Mesothelial cell of epicardium (in vitro differentiated cells): ENCODE results near the gene AMPH. TPM values are rescaled to one million over a fixed set of nuclear protein-coding genes. Genes with fewer than 3 reads are reported as not detected.
"Not testable (repeated sequence)": the region's sequence is repeated elsewhere in the genome, so short reads cannot be mapped to it uniquely, and the experiment has no call there.

Experiments
- DNase-seq, 2 experiments: peaks; one replicate each; pipeline ENCODE4 v3.0.0; 2021; ENCODE audit warnings: low spot score in 2 of 2; ENCODE audit not compliant: unreplicated experiment in 2 of 2
- H3K27ac Mint-ChIP-seq: 2 replicates; pipeline ENCODE4 v1.8.0; 2021; ENCODE audit warnings: mixed read lengths
- H3K27me3 Mint-ChIP-seq: 2 replicates; pipeline ENCODE4 v1.8.0; 2021; ENCODE audit warnings: low read depth, mixed read lengths
- H3K36me3 Mint-ChIP-seq: 2 replicates; pipeline ENCODE4 v1.8.0; 2021; ENCODE audit warnings: mixed read lengths
- H3K4me1 Mint-ChIP-seq: 2 replicates; pipeline ENCODE4 v1.8.0; 2021; ENCODE audit warnings: mixed read lengths
- H3K4me3 Mint-ChIP-seq: 2 replicates; pipeline ENCODE4 v1.8.0; 2021; ENCODE audit warnings: mild to moderate bottlenecking, moderate library complexity, mixed read lengths
- H3K9me3 Mint-ChIP-seq: 2 replicates; pipeline ENCODE4 v1.8.0; 2021; ENCODE audit warnings: mixed read lengths
- total RNA-seq: library from RNA; stranded (reverse); gene quantifications from 3 replicates; pipeline ENCODE4 v1.2.1, GENCODE V29; 2021
- TF ChIP-seq, protein P1 (sequence below): fragments of 200-600 bp; sonication (generic); IDR thresholded peaks from one replicate; pipeline ENCODE4 v1.5.0; 2021; ENCODE audit warnings: antibody characterized with exemption; ENCODE audit not compliant: unreplicated experiment

The AMPH gene
- total RNA-seq, 1 donor from 2014 or later = 2.4 TPM

DNA sequence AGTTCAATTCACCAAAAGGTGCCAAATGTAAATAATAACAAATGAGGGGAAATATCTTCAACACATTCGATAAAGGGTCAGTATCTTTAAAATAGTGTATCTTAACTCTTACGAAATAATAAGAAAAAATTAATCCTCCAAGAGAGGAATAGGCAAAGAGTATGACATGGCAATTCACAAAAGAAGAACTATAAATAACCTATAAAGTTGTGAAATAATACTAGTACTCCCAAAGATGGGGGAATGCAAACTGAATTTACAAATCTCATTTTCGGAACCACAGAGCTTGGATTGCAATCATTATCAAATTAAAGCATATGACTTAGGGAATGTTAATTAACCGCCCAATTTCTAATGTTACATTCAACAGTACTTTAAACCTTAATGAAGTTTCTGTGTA is 279.6 kb downstream of the AMPH start:
- no peaks in the 10 kb centered on the region for H3K4me1 Mint-ChIP-seq
- TF ChIP-seq, protein P1, sequence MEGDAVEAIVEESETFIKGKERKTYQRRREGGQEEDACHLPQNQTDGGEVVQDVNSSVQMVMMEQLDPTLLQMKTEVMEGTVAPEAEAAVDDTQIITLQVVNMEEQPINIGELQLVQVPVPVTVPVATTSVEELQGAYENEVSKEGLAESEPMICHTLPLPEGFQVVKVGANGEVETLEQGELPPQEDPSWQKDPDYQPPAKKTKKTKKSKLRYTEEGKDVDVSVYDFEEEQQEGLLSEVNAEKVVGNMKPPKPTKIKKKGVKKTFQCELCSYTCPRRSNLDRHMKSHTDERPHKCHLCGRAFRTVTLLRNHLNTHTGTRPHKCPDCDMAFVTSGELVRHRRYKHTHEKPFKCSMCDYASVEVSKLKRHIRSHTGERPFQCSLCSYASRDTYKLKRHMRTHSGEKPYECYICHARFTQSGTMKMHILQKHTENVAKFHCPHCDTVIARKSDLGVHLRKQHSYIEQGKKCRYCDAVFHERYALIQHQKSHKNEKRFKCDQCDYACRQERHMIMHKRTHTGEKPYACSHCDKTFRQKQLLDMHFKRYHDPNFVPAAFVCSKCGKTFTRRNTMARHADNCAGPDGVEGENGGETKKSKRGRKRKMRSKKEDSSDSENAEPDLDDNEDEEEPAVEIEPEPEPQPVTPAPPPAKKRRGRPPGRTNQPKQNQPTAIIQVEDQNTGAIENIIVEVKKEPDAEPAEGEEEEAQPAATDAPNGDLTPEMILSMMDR = no peak
- no peaks in the 10 kb centered on the region for H3K27me3 Mint-ChIP-seq
- no peaks in the 10 kb centered on the region for H3K9me3 Mint-ChIP-seq
- no peak overlapping the region for H3K27ac Mint-ChIP-seq
- H3K36me3 Mint-ChIP-seq = no peaks in the 10 kb centered on the region
- no peak overlapping the region for H3K4me3 Mint-ChIP-seq
- DNase-seq = no peak

DNA sequence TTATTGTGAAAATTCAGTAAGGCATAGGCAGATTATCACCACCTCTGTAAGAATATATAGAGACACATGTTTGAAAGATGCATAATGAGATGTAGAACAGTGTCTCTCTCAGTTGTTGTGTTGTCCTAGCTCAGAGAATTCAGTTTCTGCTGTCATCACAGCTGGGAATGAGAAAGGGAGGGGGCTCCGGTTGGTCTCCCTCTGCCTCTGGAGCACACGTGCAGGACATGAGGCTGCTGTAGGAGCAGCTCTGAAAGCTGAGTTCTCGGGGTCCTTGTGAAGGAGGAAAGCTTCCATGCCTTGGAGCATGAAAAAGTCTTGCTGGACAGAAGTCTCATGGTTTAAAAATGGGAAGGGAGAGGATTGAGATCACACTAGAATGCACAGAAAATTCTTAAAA is 280.4 kb downstream of the AMPH start:
- not testable (repeated sequence) for H3K4me3 Mint-ChIP-seq, H3K36me3 Mint-ChIP-seq, H3K4me1 Mint-ChIP-seq, H3K9me3 Mint-ChIP-seq, H3K27me3 Mint-ChIP-seq, H3K27ac Mint-ChIP-seq, DNase-seq

DNA sequence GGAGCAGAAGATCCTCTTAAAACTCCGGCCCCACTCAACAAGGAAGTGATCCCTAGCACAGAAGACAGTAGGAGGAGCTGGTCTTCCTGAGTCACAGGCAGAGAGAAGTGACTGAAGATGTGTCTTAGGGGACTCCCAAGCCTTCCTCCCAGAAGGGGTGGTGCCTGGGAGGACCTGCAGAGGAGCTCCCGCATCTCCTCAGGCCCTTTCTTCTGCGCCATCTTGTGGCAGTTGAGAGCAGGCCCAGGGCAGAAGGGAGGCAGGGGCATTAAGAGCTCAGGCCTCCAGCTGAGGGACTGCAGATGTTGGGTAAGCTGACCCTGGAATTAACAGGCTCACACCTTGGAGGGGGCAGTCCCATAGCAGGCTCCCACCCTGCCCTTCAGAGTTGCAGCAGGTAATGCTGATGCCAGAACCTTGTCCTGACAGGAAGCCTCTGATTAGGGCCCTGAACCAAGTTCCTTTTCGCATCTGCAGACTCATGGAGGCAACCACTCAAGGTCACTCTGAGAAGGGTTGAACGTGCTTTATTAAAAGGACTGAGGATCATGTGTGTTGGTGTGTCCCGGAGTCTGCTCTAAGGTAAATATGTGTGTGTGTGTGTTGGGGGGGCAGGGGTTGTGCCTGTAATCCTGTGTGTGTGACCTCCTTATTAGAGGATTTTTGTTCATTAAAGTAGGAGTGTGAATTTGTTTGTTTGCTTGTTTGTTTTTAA is 281.1 kb downstream of the AMPH start:
- H3K9me3 Mint-ChIP-seq, H3K4me1 Mint-ChIP-seq, DNase-seq, H3K27me3 Mint-ChIP-seq, H3K4me3 Mint-ChIP-seq, H3K36me3 Mint-ChIP-seq, H3K27ac Mint-ChIP-seq: not testable (repeated sequence)

DNA sequence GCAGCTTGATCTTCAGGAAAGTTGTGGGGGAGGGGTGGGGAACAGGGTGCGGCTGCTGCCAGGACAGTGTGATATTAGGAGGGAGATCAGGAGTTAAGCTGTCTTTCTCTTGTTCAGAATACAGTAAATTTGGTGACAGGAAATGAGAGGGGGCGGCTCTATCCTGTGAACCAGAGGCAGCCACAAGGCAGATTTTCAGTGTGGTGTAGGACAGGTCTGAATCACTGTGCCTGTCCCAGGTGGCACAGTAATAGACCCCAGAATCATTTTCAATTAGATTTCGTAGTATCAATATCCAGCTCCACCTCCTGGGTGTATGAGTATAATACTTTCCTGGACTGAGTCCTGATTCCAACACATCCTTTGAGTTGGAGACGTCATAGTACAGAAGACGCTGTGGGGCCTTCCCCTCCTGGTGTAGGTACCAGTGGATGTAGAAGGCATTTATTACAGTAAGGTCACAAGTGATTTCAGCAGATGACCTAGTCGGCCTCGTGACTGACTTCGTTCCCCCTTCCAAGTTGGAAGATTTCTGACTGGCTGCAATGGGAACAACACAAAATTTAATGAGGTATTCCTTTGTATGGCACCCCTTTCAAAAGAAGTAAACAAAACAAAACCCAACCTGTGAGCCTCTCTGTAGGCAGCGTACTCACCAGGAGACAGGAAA is 281.9 kb downstream of the AMPH start:
- H3K27me3 Mint-ChIP-seq, H3K27ac Mint-ChIP-seq, DNase-seq: not testable (repeated sequence)

DNA sequence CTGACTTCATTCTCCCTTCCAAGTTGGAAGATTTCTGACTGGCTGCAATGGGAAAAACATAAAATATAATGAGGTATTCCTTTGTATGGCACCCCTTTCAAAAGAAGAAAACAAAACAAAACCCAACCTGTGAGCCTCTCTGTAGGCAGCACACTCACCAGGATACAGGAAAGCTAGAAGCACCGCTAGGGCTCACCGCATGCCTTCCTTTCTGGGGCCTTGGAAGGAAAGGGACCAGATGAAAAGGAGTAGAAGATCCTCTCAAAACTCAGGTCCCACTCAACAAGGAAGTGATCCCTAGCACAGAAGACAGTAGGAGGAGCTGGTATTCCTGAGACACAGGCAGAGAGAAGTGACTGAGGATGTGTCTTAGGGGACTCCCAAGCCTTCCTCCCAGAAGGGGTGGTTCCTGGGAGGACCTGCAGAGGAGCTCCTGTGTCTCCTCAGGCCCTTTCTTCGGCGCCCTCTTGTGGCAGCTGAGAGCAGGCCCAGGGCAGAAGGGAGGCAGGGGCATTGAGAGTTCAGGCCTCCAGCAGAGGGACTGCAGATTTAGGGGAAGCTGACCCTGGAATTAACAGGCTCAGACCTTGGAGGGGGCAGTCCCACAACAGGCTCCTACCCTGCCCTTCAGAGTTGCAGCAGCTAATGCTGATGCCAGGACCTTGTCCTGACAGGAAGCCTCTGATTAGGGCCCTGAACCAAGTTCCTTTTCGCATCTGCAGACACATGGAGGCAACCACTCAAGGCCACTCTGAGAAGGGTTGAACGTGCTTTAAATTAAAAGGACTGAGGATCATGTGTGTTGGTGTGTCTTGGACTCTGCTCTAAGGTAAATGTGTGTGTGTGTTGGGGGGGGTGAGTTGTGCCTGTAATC is 285.6 kb downstream of the AMPH start:
- H3K27ac Mint-ChIP-seq, H3K27me3 Mint-ChIP-seq, DNase-seq, H3K9me3 Mint-ChIP-seq, H3K4me3 Mint-ChIP-seq, H3K36me3 Mint-ChIP-seq, H3K4me1 Mint-ChIP-seq: not testable (repeated sequence)

More for the DNA sequence above, 281.9 kb downstream of the AMPH start:
- not testable (repeated sequence) for H3K4me1 Mint-ChIP-seq, H3K9me3 Mint-ChIP-seq, H3K4me3 Mint-ChIP-seq, H3K36me3 Mint-ChIP-seq

DNA sequence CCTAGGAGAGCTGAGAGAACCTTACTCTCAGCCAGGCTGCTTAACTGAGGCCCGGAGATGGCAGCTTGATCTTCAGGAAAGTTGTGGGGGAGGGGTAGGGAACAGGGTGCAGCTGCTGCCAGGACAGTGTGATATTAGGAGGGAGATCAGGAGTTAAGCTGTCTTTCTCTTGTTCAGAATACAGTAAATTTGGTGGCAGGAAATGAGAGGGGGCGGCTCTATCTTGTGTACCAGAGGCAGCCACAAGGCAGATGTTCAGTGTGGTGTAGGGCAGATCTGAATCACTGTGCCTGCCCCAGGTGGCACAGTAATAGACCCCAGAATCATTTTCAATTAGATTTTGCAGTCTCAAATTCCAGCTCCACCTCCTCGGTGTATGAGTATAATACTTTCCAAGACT is 286.4 kb downstream of the AMPH start:
- peaks cover 14% of the 10 kb centered on the region for H3K4me1 Mint-ChIP-seq
- H3K36me3 Mint-ChIP-seq, H3K9me3 Mint-ChIP-seq, DNase-seq, H3K27me3 Mint-ChIP-seq, H3K27ac Mint-ChIP-seq, H3K4me3 Mint-ChIP-seq: not testable (repeated sequence)

DNA sequence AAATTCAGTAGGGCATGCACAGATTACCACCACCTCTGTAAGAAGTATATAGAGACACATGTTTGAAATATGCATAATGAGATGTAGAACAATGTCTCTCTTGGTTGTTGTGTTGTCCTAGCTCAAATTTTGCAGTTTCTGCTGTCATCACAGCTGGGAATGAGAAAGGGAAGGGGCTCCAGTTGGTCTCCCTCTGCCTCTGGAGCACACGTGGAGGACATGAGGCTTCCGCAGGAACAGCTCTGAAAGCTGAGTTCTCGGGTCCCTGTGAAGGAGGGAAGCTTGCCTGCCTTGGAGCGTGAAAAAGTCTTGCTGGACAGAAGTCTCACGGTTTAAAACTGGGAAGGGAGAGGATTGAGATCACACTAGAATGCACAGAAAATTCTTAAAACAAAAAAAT is 289.0 kb downstream of the AMPH start:
- H3K4me3 Mint-ChIP-seq, H3K9me3 Mint-ChIP-seq, H3K36me3 Mint-ChIP-seq, H3K27me3 Mint-ChIP-seq, DNase-seq, H3K27ac Mint-ChIP-seq: not testable (repeated sequence)
- H3K4me1 Mint-ChIP-seq = peaks cover 21% of the 10 kb centered on the region

DNA sequence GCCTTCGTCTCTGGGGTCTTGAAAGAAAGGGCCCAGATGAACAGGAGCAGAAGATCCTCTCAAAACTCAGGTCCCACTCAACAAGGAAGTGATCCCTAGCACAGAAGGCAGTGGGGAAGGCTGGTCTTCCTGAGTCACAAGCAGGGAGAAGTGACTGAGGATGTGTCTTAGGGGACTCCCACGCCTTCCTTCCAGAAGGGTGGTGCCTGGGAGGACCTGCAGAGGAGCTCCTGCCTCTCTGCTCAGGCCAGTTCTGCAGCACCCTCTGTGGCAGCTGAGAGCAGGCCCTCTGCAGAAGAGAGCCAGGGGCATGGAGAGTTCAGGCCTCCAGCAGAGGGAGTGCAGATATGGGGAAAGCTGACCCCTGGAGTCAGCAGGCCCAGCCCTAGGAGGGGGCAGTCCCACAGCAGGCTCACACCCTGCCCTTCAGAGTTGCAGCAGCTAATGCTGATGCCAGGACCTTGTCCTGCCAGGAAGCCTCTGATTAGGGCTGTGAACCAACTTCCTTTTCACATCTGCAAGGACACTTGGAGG is 289.9 kb downstream of the AMPH start:
- not testable (repeated sequence) for H3K4me3 Mint-ChIP-seq, H3K9me3 Mint-ChIP-seq, H3K27me3 Mint-ChIP-seq, DNase-seq, H3K36me3 Mint-ChIP-seq
- Mint-ChIP-seq H3K27ac (peak overlapping the region; percentile 60), H3K4me1 (peaks cover 23% of the 10 kb centered on the region)
